Neural cell (in vitro differentiated cells): Measurements from ENCODE around the gene SELENOI. TPM values are rescaled to one million over a fixed set of nuclear protein-coding genes. Genes with fewer than 3 reads are reported as not detected.
"Not testable (repeated sequence)": the region's sequence is repeated elsewhere in the genome, so short reads cannot be mapped to it uniquely, and the experiment has no call there.

Source experiments
- H2AFZ ChIP-seq: fragments of 200-600, 300-800 bp; sonication (generic), shearing (Covaris generic); 2 replicates; pipeline ENCODE4 v1.6.0; 2014; ENCODE audit warnings: low read depth, mild to moderate bottlenecking, antibody characterized with exemption, low read length, moderate library complexity
- H3F3A ChIP-seq: fragments of 200-600 bp; shearing (Covaris generic); 2 replicates; pipeline ENCODE4 v1.6.1; 2016; ENCODE audit warnings: mild to moderate bottlenecking, moderate library complexity, mixed read lengths, antibody characterized with exemption, low read length; ENCODE audit not compliant: insufficient read depth, poor library complexity, severe bottlenecking
- H3K27ac ChIP-seq: fragments of 200-600, 300-800 bp; sonication (generic), shearing (Covaris generic); 2 replicates; pipeline ENCODE4 v1.5.1; 2014; ENCODE audit warnings: mild to moderate bottlenecking, low read length, moderate library complexity
- H3K27me3 ChIP-seq: fragments of 300-800, 200-600 bp; sonication (generic), shearing (Covaris generic); 2 replicates; pipeline ENCODE4 v1.6.0; 2014; ENCODE audit warnings: mild to moderate bottlenecking, low read depth, low read length, moderate library complexity; ENCODE audit not compliant: insufficient read depth
- H3K36me3 ChIP-seq: fragments of 300-800, 200-600 bp; sonication (generic), shearing (Covaris generic); 2 replicates; pipeline ENCODE4 v1.5.1; 2014; ENCODE audit warnings: mild to moderate bottlenecking, antibody characterized with exemption, low read length, moderate library complexity; ENCODE audit not compliant: insufficient read depth
- H3K4me2 ChIP-seq: fragments of 300-800, 200-600 bp; sonication (generic), shearing (Covaris generic); 2 replicates; pipeline ENCODE4 v1.6.0; 2014; ENCODE audit warnings: mild to moderate bottlenecking, low read length
- H3K4me3 ChIP-seq: fragments of 300-800, 200-600 bp; sonication (generic), shearing (Covaris generic); 2 replicates; pipeline ENCODE4 v1.5.1; 2014; ENCODE audit warnings: mild to moderate bottlenecking, low read length, moderate library complexity
- H3K79me2 ChIP-seq: fragments of 200-600 bp; shearing (Covaris generic); replicated peaks from 2 replicates; pipeline ENCODE4 v1.6.0; 2014; ENCODE audit warnings: mild to moderate bottlenecking, low read length, moderate library complexity; ENCODE audit not compliant: insufficient read depth
- H3K9ac ChIP-seq: fragments of 300-800, 200-600 bp; sonication (generic), shearing (Covaris generic); 2 replicates; pipeline ENCODE4 v1.6.1; 2016; ENCODE audit warnings: mild to moderate bottlenecking, low read length, mixed read lengths
- H3K9me2 ChIP-seq: fragments of 200-600 bp; shearing (Covaris generic); 2 replicates; pipeline ENCODE4 v1.6.1; 2016; ENCODE audit warnings: mild to moderate bottlenecking, low read length, mixed read lengths; ENCODE audit not compliant: insufficient read depth
- H3K9me3 ChIP-seq: fragments of 200-600, 300-800 bp; sonication (generic), shearing (Covaris generic); 2 replicates; pipeline ENCODE4 v1.6.1; 2016; ENCODE audit warnings: mild to moderate bottlenecking, mixed run types, low read length, moderate library complexity, mixed read lengths
- H4K20me1 ChIP-seq: fragments of 200-600 bp; shearing (Covaris generic); 2 replicates; pipeline ENCODE4 v1.6.1; 2016; ENCODE audit warnings: mild to moderate bottlenecking, mixed run types; ENCODE audit not compliant: insufficient read depth
- EP300 ChIP-seq: fragments of 450-650 bp; conservative IDR thresholded peaks from 2 replicates; pipeline ENCODE4 v1.6.1; 2014; ENCODE audit warnings: antibody characterized with exemption, mild to moderate bottlenecking, moderate library complexity; ENCODE audit not compliant: poor library complexity, severe bottlenecking
- EZH2 ChIP-seq: fragments of 200-600, 300-800 bp; shearing (Covaris generic), sonication (generic); IDR thresholded peaks from 2 replicates; pipeline ENCODE4 v1.6.1; 2014; ENCODE audit warnings: antibody characterized with exemption, low read length, borderline replicate concordance, mild to moderate bottlenecking; ENCODE audit not compliant: insufficient read depth, poor library complexity, severe bottlenecking
- MXI1 ChIP-seq: fragments of 450-650 bp; conservative IDR thresholded peaks from 2 replicates; pipeline ENCODE4 v1.6.1; 2014; ENCODE audit warnings: antibody characterized with exemption, mild to moderate bottlenecking; ENCODE audit not compliant: poor library complexity, severe bottlenecking
- POLR2AphosphoS5 ChIP-seq: IDR thresholded peaks from 2 replicates; pipeline ENCODE4 v1.6.1; 2012
- RAD21 ChIP-seq: fragments of 450-650 bp; conservative IDR thresholded peaks from 2 replicates; pipeline ENCODE4 v1.6.1; 2014; ENCODE audit warnings: antibody characterized with exemption, mild to moderate bottlenecking, moderate library complexity
- SMC3 ChIP-seq: fragments of 450-650 bp; conservative IDR thresholded peaks from 2 replicates; pipeline ENCODE4 v1.6.1; 2014; ENCODE audit warnings: antibody characterized with exemption, mild to moderate bottlenecking, moderate library complexity; ENCODE audit not compliant: poor library complexity
- TAF1 ChIP-seq: IDR thresholded peaks from 2 replicates; pipeline ENCODE4 v1.6.1; 2012; ENCODE audit warnings: low read depth
- polyA plus RNA-seq: library from polyadenylated mRNA; depleted of rRNA; stranded (reverse); fragments of >200 nt; gene quantifications from 2 replicates; pipeline ENCODE4 v1.2.3, GENCODE V29; 2014
- TF ChIP-seq, protein P1 (sequence below): IDR thresholded peaks from 2 replicates; pipeline ENCODE4 v1.6.1; 2012; ENCODE audit warnings: borderline replicate concordance
- TF ChIP-seq, protein P2 (sequence below): fragments of 450-650 bp; IDR thresholded peaks from 2 replicates; pipeline ENCODE4 v1.5.1; 2014; ENCODE audit warnings: antibody characterized with exemption, mild to moderate bottlenecking, moderate library complexity; ENCODE audit not compliant: poor library complexity, severe bottlenecking

SELENOI gene
- polyA plus RNA-seq, 1 donor from 2014 or later, result 25.2 TPM

DNA sequence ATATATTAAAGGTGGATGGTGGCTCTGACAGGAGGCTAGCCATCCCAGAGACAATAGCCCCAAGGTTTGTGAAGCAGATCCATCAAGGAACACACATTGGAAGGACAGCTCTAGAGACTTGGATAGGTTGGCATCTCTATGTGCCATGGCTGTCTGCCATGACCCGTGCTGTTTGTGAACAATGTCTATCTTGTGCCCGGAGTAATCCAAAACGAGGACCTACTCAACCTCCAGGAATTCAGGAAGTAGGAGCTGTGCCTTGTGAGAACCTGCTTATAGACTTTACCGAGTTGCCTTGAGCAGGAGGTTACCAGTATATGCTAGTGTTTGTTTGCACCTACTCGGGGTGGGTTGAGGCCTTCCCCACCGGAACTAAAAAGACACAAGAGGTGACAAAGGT, 43.1 kb upstream of the SELENOI start:
- H3K4me2 ChIP-seq, result no peak overlapping the region
- no peaks in the 10 kb centered on the region for H4K20me1 ChIP-seq
- no peak for TF ChIP-seq POLR2AphosphoS5
- no peak for TF ChIP-seq RAD21
- TF ChIP-seq TAF1, result no peak
- no peak for TF ChIP-seq EP300
- TF ChIP-seq SMC3, result no peak
- no peak for TF ChIP-seq MXI1
- no peak for TF ChIP-seq EZH2
- TF ChIP-seq, protein P1, sequence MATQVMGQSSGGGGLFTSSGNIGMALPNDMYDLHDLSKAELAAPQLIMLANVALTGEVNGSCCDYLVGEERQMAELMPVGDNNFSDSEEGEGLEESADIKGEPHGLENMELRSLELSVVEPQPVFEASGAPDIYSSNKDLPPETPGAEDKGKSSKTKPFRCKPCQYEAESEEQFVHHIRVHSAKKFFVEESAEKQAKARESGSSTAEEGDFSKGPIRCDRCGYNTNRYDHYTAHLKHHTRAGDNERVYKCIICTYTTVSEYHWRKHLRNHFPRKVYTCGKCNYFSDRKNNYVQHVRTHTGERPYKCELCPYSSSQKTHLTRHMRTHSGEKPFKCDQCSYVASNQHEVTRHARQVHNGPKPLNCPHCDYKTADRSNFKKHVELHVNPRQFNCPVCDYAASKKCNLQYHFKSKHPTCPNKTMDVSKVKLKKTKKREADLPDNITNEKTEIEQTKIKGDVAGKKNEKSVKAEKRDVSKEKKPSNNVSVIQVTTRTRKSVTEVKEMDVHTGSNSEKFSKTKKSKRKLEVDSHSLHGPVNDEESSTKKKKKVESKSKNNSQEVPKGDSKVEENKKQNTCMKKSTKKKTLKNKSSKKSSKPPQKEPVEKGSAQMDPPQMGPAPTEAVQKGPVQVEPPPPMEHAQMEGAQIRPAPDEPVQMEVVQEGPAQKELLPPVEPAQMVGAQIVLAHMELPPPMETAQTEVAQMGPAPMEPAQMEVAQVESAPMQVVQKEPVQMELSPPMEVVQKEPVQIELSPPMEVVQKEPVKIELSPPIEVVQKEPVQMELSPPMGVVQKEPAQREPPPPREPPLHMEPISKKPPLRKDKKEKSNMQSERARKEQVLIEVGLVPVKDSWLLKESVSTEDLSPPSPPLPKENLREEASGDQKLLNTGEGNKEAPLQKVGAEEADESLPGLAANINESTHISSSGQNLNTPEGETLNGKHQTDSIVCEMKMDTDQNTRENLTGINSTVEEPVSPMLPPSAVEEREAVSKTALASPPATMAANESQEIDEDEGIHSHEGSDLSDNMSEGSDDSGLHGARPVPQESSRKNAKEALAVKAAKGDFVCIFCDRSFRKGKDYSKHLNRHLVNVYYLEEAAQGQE, result no peak
- TF ChIP-seq, protein P2, sequence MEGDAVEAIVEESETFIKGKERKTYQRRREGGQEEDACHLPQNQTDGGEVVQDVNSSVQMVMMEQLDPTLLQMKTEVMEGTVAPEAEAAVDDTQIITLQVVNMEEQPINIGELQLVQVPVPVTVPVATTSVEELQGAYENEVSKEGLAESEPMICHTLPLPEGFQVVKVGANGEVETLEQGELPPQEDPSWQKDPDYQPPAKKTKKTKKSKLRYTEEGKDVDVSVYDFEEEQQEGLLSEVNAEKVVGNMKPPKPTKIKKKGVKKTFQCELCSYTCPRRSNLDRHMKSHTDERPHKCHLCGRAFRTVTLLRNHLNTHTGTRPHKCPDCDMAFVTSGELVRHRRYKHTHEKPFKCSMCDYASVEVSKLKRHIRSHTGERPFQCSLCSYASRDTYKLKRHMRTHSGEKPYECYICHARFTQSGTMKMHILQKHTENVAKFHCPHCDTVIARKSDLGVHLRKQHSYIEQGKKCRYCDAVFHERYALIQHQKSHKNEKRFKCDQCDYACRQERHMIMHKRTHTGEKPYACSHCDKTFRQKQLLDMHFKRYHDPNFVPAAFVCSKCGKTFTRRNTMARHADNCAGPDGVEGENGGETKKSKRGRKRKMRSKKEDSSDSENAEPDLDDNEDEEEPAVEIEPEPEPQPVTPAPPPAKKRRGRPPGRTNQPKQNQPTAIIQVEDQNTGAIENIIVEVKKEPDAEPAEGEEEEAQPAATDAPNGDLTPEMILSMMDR, result no peak
- H3K9me3 ChIP-seq, result no peaks in the 10 kb centered on the region
- no peak overlapping the region for H3K9ac ChIP-seq
- no peaks in the 10 kb centered on the region for H3K79me2 ChIP-seq
- no peaks in the 10 kb centered on the region for H3K27me3 ChIP-seq
- H3K4me3 ChIP-seq, result no peak overlapping the region
- H3F3A ChIP-seq, result no peaks in the 10 kb centered on the region
- no peaks in the 10 kb centered on the region for H3K36me3 ChIP-seq
- H3K9me2 ChIP-seq, result no peaks in the 10 kb centered on the region
- H3K27ac ChIP-seq, result no peak overlapping the region
- H2AFZ ChIP-seq, result no peak overlapping the region

DNA sequence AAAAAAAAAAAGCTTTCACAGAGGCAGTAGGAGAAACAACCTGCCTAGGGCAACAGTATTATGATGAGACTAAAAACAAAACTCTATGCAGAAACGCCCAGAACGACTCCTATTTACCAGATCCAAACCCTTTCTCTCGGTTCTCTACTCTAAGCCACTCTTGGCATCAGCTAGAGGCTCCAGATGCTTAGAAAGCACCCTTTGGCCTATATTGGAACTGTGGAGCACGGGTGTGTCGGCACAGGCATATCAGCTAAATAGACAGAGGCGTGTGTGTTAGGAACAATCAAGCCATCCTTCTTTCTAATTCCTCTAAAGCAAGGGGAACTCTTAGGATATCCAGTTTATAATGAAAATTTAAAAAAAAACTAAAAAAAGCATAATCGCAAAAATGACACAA, 40.8 kb upstream of the SELENOI start:
- H3K36me3 ChIP-seq, H3K27me3 ChIP-seq, H3K27ac ChIP-seq, H3K79me2 ChIP-seq, H3K4me2 ChIP-seq, H2AFZ ChIP-seq, H4K20me1 ChIP-seq, H3K9me3 ChIP-seq, H3K9ac ChIP-seq, H3K9me2 ChIP-seq, H3K4me3 ChIP-seq, H3F3A ChIP-seq: not testable (repeated sequence)

DNA sequence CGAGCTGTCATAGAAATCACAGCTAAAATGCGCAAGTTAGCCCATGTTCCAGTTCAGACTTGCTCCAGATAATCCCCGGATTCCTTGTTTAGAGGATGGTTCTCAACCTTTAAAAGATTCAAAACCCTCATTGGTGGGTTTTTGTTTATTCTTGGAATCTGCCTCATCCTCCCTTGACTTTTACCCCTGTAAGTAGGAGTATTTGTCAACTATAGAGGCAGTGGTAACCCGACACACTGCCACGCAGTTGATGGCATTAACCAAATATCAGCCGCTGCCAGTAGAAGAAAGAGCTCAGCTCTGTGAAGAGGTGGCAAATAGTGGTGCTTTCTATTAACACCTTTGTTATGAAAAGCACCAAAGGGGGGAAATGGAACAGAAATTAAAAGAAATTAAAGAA, 40.4 kb upstream of the SELENOI start:
- Histone ChIP-seq H4K20me1 (no peaks in the 10 kb centered on the region), H3K27ac (no peak overlapping the region), H2AFZ (no peak overlapping the region), H3K36me3 (no peaks in the 10 kb centered on the region), H3K9ac (no peak overlapping the region), H3K27me3 (no peaks in the 10 kb centered on the region), H3K4me2 (no peak overlapping the region), H3K79me2 (no peaks in the 10 kb centered on the region), H3K9me2 (no peaks in the 10 kb centered on the region), H3F3A (no peaks in the 10 kb centered on the region), H3K4me3 (no peak overlapping the region), H3K9me3 (no peaks in the 10 kb centered on the region)
- no peak for TF ChIP-seq MXI1
- TF ChIP-seq TAF1, result no peak
- no peak for TF ChIP-seq RAD21
- TF ChIP-seq POLR2AphosphoS5, result no peak
- TF ChIP-seq SMC3, result no peak
- TF ChIP-seq EZH2, result no peak
- TF ChIP-seq, protein P1, result no peak
